HG03565 (cell line): ENCODE data around the gene DMC1.

Source experiments
- ATAC-seq: cut with Tn5 transposase; IDR thresholded peaks from one replicate; pipeline ENCODE4 v1.9.1; 2021; ENCODE audit warnings: mild to moderate bottlenecking, moderate library complexity; ENCODE audit not compliant: unreplicated experiment

The DMC1 gene

GRCh38 chr22:38503021-38503420, 67.0 kb downstream of the DMC1 start:
- ATAC-seq = no peak

DNA sequence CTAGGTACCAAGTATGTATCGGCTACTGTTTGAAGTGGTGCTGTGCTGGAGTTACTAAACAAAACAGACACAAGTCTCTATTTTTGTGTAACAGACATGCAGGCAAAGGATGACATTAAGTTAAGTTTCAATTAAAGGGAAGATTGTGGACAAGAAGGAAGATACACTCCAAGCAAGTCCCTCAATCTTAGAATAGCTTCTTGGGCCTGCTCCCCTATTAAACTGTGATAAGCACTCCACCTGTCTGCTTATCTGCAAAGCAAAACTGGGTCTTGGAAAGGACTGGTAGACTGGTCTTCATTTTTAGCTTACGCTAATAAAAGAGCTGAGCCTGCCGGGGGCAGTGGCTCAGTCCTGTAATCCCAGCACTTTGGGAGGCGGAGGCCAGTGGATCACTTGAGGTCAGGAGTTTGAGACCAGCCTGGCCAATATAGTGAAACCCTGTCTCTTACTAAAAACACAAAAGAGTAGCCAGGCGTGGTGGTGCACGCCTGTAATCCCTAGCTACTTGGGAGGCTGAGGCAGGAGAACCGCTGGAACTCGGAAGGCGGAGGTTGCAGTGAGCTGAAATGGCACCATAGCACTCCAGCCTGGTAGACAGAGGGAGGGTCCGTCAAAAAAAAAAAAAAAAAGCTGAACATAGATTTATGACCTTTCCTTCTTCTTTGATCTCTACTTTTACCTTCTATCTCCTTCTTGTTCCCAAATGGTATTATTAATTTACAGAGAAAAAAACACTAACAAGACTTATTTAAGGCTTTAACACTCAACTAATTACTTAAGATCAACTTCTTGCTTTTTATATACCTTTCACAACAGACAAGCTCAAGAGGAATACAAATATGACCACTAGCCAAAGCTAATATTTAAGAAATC, 67.9 kb downstream of the DMC1 start:
- ATAC-seq = no peak

DNA sequence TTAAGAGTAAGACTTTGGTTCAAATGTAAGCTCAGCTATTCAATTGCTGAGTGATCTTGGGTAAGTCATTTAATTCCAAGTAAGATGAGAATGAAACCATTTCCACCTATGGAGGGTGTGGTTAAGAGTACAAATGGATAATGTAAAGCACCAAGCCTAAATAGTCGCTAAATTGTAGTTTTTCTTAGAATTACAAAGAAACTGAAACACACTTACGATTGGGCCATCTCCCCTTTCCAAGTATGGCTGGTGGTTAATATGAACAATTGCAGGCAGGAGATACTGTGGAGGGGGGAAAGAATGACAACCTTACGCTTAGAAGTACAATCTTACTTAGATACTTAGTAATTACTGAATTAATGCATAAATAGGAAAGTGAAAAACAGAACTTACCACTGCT, 72.1 kb downstream of the DMC1 start:
- ATAC-seq = no peak

GRCh38 chr22:38494939-38495338, 75.0 kb downstream of the DMC1 start:
- no peak for ATAC-seq

DNA sequence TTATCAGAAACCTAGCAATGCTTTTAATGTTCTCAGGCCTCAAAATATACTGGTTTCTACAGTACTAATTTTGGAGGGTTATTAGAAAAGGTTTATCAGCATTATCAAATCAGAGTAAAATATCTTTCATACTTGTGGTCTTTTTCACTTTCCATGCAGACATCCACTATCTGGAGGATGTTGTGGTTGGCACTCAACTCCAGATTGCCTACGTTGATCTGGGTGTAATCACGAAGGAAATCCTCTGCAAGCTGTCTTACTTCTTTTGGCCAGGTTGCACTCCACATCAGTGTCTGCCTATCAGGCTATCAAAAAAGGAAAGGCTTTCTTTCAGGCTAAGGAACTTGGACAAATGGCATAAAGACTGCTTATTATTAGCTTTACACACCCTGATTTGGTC, 75.5 kb downstream of the DMC1 start:
- ATAC-seq = no peak

DNA sequence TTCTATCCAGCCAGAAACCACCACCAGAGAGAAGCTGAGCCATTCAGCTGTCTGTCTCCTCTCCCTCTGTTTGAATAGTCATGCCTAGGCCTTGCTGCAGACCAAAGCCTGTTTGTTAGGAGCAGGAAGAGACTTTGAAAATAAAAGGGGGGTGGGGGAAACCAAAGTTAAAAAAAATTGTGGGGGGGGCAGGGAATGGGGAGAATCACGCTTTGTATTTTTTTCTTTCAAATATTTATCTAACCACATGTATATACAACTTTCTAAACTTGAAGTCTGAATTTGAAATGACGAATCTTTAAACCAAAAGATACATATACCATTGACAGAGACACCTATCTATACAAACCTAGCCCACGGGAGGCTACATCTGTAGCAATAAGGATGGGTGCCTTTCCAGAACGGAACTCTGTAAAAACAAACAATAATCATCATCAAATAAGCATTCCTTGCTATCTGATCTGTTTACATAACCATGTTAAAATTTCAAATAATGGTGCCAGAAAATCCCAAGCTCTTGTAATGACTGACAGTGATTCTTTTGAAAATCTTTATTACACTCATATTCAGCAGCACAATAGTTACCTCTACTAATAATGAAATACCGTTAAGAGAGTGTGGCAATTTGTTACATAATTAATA, 78.2 kb downstream of the DMC1 start:
- ATAC-seq = no peak

DNA sequence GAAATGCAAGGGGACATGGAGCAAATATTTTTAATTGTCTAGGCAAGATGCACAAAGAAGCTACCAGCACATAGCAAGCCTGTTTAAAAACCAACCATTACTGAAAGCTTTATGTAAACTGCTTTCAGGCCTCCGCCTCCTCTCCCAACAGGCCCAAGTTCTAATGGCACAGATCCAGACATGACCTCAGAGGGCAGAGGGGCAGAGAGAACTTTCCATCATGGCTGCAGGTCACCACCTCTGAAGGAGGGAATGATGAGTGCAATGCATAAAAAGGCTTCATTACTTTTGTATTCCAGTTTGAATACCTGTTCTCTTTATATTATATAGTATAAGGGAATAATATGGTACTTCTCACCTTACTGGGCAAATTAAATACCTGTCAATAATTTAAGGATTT, 79.1 kb downstream of the DMC1 start:
- no peak for ATAC-seq

- ATAC-seq = no peak
These were observed 79.5 kb downstream of the DMC1 start for GRCh38 chr22:38490475-38490874.

DNA sequence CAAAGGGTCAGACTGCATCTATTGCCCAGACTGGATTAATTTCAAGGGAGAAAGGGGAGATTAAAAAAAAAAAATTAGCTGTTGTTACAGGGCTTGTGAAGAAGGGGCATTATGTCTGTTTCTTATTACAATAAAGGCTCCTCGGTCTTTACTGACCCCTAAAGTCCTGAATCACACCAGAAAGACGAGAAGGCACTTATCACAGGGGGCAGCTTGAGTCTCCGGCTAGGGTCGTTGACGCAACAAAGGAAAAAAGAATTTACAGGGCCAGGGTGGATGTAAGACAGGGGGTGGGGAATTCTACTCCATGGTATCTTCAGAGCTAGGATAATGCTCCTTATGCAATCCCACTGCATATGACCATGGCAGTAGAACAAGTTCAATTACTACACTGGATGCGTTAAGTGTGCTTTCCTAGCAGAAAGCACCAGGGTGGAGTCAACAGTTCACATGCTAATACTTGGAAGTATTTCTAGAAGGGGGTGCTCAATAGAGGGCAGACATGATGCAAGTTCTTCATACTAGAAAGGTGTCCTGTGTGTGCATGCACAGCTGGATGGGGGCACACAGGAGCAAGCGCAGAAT, 80.3 kb downstream of the DMC1 start:
- ATAC-seq = no peak

- ATAC-seq = no peak
These were observed 80.8 kb downstream of the DMC1 start for GRCh38 chr22:38489142-38489541.

DNA sequence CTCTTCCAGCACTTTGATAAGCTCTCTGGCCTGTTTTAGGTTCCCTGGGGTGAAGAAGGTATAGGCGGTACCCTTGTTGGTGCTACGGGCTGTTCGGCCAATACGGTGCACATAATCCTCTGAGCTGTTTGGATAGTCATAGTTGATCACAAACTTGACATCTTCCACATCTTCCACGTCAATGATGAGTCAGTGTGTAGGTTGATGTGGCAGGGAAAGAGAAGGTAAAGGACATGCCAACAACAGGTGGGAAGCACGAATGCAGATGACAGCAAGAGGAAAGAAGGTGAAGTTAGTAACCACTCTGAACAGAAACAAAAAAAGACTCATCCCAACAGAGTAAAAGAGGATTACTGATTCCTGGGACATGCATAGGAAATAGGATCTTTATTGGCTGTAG, 82.0 kb downstream of the DMC1 start:
- no peak for ATAC-seq

DNA sequence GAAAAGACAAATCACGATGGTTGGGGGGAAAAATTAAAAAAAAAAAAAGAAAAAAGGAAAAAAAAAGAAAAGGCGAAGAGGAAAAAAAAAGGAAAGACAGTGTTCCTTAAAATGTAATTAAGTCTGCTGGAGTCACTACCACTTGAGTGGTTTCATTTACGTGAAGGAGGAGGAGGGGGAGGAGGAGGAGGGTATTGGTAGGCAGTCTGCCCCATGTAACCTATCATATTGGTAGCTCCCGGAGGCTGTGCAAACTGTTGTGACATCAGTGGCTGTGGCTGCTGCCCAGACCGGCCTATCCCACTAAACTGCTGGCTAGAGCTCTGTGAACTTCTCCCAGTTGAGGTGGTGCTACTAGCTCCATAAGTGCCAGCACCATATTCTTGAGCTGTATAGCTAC, 84.2 kb downstream of the DMC1 start:
- ATAC-seq = no peak

GRCh38 chr22:38484244-38484643, 85.7 kb downstream of the DMC1 start:
- ATAC-seq = no peak

DNA sequence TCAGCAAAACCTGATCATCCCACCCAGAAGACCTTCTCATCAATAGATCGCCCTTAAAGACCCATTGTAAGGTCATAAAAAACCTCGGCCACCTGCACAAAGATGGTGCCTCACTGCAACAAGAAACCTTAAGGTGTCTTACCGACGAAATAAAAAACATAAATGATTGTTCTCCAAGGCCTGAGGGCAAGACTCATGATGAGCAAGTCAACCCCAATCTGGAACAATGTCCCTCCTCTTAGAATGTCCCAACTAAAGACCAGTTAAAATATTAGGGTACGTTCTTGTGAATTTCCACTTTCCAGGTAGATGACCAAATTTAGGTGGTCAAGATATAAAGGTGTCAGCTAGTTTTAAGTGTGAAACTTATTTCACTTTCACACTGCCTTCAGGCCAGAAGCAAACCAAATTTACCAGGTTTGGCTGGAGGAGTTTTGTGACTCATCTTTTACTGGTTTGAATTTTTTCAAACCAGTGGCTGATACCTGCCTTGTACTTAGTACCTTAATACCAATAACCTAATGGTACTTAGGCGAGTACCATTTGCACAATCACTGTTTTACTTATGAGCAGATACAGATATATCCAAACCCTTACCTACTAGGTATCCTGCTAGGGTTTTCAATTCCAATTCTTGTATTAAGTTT, 87.2 kb downstream of the DMC1 start:
- no peak for ATAC-seq

DNA sequence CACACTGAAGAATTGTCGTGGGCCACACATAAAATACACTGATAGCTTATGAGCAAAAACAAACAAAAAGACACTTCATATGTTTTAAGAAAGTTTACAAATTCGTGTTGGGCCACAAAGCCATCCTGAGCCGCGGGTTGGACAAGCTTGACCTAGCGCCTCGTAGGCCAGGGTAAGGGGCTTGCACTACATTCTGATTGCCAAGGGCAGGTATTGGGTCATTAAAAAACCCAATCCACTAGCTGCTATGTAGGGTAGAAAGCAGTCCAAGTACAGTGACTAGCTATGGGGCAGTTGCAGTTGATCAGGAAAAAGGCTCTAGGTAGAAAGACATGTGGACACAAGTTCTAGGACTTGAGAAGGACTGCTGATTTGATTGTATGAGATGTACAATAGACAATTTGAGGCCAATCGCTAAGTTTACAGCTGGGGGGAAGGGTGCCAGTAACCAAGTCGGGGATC, 88.1 kb downstream of the DMC1 start:
- no peak for ATAC-seq

GRCh38 chr22:38481162-38481870, 88.7 kb downstream of the DMC1 start:
- ATAC-seq = no peak

DNA sequence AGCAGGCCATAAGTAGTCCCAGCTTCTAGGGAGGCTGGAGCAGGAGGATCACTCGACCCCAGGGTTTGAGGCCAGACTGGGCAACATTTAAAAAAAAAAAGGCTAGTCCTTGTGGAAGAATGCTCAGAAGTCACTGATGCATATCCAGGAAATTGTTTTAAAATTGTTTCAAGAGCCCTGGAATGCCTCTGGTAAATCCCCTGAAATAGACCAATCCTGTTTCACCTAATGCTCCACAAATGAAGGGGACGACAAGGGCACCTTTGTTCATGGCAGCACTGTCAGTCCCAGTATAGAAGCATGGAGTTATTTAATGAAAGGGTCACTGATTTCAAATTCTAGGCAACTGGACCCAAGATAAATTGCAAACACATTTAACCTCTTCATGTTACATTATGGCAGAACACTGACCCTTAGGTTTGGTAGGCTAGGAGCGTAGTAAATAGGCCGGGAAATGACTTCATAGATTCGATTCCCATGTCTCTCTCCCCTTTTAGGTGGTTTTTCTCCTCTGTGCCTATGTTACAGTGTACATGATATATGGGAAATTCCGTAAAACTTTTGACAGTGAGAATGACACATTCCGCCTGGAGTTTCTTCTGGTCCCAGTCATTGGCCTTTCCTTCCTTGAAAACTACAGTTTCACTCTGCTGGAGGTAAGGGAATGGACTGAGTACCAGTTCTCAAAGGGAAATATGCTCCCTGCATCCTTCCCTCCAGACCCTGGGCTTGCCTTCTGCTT, 90.7 kb downstream of the DMC1 start:
- no peak for ATAC-seq

GRCh38 chr22:38477585-38477984, 92.4 kb downstream of the DMC1 start:
- no peak for ATAC-seq

GRCh38 chr22:38474003-38474607, 95.9 kb downstream of the DMC1 start:
- ATAC-seq = no peak

GRCh38 chr22:38471237-38471636, 98.7 kb downstream of the DMC1 start:
- no peak for ATAC-seq
